GM21526 (cell line): ENCODE measurements around the gene FNDC3B.
"Not testable (repeated sequence)": the region's sequence is repeated elsewhere in the genome, so short reads cannot be mapped to it uniquely, and the experiment has no call there.

ENCODE experiments used
- ATAC-seq: cut with Tn5 transposase; IDR thresholded peaks from one replicate; pipeline ENCODE4 v1.9.1; 2021; ENCODE audit warnings: moderate library complexity; ENCODE audit not compliant: unreplicated experiment, low FRiP score

The FNDC3B gene

DNA sequence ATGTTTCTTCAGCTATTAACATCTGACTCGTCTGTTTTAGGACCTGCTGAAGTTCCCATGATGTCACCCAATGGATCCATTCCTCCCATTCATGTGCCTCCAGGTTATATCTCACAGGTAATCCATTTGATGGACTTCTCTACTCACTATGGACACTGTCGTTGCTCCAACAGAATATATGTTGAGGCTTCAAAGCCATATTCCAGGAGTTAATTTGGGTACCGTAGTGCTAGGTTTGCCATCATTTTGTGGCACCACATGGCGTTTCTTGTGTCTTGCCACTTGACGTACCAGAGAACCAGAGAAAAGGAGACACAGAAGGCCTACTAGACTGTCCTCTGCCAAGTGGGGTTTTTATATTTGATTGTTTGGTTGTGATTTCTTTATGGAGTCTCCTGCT, 187.5 kb downstream of the FNDC3B start:
- ATAC-seq, result no peak

DNA sequence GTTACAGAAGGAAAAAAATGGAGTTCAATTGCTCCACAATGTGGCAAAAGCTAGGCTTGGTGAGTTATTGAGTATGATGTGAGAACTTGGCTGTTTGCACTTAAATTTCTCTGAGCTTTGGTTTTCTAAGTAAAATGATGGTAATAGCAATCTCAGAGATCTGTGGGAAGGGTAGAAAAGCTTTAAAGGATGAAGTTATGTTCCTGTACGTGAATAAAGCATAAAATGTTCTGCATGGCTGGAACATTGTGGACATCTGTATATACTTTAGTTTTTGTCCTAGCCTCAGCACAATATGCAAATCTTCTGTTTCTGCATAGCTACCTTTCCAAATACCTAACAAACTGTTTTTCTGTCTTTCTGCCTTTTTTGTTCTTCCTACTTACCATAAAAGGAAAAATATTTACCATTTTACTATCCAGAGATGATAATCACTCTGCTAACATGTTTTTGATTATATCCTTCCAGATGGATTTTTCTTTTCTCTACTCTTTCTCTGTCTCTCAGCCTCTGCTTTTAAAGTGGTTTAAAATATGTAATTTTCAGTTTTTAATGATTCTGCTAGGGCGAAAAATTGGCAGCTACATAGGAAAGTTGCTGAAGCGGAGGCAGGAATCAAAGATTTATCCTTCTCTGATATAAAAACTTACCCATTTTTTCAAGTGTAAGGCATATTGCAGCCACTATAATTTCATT, 188.1 kb downstream of the FNDC3B start:
- ATAC-seq, result no peak

DNA sequence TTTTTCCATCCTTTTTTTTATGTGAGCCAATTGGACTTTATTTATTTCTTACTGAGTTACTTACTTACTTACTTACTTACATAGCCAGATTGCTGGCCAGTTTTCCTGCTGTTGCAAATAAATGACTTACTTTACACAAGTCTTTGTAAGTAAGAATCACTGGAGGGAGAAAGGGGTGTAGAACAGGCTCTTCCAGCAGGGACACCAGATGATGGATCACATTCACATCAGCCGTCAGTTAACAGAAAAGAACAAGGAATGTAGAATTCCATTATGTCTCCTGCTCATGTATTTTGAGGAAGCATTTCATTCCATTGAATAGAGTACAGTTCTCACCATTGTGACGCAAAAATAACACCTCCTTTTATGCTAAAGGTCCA, 188.6 kb downstream of the FNDC3B start:
- no peak for ATAC-seq

DNA sequence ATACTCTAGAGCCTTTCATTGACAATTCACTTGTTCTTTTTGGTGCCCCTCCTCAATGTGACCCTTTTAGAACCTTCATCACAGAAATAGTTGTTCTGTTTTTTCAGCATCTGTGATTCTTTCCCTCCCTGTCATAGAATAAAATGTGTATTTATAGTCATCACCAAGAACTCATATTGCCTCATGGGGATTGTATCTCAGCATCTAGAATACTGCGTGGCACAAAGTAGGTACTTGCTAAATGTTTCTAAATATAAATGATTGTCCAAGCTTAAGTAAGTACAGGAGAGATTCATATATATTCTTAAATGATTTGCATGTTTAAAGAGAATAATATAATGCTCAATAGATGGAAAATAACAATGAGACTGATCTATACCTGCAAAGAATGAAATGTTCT, 190.1 kb downstream of the FNDC3B start:
- no peak for ATAC-seq

DNA sequence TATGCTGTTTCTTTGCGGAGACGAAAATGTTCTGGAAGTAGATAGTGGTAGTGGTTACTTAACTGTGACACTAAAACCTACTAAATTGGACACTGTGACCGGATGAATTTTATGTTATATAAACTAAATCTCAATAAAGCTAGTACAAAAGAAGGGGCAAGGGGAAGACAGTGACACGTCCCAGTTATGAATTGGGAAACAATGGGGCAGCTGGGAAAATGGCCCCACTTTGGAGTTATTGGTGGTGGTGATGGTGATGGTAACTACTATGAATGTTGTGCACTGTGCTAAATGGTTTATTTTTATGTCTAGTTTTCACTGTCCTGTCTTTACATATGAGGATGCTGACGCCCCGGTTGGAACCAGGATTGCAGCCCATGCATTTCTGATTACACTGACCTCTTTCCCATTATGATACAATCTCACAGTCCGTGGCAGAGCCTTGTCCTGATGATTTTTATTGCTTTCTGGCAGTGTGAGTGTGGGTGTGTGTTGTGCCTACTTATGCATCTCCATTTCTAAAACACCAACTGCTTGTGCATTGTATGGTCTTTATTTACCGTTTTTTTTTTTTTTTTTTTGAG, 192.0 kb downstream of the FNDC3B start:
- ATAC-seq, result no peak

DNA sequence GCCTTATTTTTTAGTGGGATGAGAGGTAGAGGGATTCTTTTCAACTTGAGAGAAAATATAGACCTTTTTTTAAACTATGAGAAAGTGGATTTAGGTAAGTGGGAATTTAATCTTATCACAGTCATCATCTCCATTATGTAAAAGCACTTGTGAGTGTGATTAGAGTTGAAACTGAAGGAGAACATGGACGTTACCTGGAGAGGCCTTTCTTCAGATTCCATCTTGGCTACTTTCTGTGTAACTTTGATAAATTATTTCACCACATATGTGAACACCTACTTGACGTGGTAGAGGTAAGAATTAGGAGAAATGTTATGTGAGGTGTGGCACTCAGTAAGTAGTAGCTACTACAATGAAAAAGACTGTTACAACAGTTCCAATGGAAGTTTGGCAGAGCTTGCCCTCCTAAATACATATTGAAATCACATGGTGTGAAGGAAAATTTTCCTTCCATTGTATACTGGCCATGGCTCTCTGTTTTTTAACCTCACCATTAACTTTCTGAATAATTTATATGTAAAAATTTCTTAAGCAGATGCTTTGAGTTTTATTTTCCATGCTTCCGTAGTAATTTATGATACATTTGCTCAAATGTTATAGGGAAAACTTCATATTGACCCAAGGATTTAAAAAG, 193.3 kb downstream of the FNDC3B start:
- no peak for ATAC-seq

DNA sequence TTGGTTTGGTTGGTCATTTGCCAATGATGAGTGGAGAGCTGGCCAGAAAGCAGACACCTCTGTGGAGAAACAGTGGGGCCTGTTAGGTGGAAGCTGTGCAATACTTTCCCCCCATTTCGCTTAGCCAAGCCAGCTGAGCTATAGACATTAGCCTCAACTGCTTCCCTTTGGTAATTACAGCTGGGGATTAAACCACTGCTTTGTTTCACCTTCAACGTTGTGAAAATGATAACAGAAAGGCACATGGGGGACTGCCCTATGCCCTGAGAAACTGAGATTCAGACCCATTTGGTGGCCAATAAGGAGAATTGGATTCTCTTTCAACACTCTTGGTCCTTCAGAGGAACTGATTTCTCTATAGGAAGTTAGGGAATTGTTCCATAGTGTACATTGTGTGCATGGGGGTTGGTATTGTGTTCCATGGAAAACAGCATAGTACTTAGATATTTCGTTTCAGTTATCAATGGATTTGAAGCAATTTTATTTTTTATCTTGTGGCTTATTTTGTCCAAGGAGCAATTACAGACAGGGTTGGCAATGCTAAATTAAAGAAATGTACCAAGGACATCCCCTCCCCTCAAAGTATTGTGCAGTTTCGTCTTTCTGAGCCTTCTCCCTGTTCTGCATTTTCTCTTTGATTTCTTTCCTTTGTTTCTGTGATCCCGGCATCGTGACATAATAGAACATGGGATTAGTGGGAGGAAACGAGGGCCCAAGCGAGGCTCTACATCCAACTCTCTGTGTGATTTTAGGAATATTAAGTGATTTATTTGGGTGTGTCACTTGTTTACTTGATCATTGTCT, 194.3 kb downstream of the FNDC3B start:
- ATAC-seq, result no peak

DNA sequence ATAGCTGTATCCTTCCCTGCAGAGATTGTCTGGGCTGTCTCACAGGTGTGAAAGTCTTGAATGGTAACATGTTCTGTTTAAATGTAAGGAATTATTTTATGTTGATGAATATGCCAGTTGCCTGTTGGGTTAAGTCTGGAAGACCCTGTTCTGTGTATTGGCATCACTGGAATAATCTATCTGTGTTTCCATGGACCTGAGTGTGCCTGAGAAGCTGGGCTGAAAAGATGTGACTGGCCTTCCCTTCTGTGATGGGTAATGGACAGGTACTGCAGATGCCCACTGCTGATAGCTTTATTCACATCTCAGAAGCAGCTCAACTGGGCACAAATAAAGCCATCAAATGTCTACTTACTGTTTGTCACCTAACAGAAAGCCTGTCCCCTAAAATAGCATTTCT, 196.3 kb downstream of the FNDC3B start:
- ATAC-seq, result no peak

DNA sequence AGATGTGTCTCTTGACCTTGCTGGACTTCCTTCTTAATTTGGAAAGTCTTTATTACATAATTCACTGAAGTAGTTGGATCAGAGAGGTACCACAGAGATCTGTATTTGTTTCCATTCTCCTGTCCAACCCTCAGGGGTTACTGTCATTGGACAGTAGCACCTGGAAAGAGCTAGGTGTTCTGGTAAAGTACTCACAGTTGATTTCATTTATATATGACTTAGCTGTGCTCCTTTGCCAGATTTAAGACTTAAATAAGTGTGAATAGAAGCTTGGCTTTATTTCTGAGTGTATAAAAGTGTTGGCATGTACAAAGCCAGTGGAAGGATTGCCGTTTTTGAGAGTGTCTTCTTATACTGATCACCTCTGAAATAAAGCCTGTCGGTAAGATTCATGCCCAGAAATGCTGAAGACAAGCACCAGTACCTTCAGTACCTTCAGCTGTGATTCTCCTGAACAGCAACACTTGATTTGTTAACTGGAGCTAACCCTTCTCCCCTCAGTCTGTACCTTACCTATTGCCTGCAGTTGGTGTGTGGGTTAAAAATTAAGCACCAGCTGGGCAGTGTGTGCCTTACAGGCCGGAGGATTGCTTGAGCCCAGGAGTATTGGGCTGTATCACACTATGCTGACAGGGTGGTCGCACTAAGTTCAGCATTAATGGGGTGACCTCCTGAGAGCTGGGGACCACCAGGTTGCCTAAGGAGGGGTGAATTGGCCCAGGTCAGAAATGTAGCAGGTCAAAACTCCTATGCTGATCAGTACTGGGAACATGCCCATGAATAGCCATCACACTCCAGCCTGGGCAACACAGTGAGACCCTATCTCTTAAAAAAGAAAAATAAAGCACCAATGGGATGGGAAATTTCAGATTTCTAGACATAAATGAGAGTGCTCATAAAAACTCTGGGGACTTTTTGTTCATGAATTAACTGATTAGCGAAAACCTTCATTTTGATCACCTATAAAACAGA, 197.7 kb downstream of the FNDC3B start:
- no peak for ATAC-seq

DNA sequence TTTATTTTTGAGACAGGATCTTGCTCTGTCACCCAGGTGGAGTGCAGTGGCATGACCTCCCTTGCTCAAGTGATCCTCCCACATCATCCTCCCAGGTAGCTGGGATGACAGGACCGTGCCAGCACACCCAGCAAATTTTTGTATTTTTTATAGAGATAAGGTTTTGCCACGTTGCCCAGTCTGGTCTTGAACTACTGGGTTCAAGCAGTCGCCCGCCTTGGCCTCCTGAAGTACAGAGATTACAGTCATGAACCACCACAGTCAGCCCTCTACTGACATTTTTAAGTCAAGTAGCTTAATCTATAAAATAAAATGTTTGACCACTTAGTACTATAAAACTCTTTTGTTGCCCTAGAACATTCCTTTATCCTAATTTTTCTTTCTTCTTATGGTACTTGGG, 198.8 kb downstream of the FNDC3B start:
- no peak for ATAC-seq

DNA sequence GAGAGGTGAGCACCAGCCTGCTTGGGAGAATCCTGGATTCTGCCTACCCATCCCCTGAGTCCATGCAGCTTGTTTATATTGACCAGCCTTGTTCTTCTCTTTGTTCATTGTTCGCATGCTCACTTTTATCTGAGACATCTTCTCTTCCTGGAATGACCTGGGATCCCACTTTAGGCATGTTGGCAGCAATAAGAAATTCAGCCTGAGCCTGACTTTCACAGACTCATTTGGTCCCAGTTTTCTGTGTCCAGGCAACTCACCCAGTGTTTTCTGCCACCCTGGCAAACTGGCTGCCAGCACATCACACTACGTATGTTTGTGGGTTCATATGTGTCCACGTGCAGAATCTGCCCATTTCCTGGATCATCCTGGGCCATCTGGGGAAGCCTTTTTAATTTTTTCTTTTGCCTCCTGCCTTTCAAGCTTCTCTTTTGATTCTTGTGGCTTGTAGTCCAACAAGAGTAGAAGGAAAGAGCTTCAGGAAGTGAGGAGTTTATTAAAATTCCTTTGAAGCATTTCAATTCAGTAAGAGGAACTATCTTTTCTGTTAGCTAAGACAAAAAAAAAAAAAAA, 199.9 kb downstream of the FNDC3B start:
- no peak for ATAC-seq

DNA sequence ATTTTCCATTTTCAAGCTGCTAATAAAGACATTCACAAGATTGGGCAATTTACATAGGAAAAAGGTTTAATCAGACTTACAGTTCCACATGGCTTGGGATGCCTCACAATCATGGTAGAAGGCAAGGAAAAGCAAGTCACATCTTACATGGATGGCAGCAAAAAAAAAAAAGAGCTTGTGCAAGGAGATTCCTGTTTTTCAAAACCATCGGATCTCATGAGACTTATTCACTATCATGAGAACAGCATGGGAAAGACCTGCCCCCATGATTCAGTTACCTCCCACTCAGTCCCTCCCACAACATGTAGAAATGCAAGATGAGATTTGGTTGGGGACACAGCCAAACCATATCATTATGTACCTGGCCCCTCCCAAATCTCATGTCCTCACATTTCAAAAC, 202.0 kb downstream of the FNDC3B start:
- no peak for ATAC-seq

DNA sequence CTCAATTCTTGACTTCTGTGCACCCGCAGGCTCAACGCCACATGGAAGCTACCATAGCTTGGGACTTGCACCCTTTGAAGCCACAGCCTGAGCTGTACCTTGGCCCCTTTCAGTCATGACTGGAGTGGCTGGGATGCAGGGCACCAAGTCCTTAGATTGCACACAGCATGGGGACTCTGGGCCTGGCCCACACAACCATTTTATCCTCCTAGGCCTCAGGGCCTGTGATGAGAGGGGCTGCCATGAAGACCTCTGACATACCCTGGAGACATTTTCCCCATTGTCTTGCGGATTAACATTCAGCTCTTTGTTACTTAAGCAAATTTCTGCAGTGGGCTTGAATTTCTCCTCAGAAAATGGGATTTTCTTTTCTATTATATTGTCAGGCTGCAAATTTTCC, 203.1 kb downstream of the FNDC3B start:
- ATAC-seq, result not testable (repeated sequence)

DNA sequence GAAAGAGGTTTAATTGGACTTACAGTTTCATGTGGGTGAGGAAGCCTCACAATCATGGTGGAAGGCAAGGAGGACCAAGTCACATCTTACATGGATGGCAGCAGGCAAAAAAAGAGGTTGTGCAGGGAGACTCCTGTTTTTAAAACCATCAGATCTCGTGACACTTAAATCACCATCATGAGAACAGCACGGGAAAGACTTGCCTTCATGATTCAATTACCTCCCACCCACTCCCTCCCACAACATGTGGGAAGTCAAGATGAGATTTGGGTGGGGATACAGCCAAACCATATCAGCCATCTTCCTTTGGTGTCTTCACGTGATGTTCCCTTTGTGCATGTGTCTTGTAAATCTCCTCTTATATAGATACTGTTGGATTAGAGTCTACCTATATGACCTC, 204.0 kb downstream of the FNDC3B start:
- not testable (repeated sequence) for ATAC-seq

DNA sequence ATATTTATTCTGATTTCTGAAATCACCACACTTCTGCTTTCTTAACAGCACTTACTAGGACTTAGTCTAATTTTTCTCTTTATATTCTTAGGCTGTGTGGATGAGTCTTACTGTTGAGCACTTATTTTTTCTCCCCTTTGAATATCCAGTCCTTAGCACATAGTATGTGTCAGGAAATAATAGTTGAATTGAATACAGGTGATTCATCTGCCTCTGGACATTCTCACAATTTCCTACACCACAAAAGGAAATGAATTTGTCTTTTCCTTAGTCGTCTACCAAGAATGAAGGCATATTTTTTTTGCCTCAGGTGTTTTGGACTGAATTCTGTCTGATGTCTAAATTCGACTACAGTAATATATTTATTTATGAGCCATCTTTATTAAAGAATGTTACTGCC, 204.6 kb downstream of the FNDC3B start:
- ATAC-seq, result no peak

DNA sequence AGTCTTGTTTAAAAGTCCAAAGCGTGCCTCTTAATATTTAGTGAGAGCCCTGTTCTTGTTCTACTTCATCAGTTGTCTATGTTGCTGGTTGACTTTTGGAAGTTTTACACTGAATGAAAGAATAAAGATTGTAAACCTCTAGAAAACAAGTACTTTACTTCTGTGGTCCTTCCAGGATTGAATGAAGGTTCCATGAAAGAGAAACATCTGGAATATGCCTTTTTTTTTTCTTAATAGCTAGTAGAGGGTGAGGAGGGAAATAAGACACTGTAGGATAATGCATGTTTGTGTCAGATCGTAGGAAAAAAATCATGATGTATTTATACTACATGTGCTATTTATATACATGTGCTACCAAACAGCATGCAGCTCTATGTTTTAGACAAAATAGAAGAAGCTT, 205.9 kb downstream of the FNDC3B start:
- no peak for ATAC-seq

DNA sequence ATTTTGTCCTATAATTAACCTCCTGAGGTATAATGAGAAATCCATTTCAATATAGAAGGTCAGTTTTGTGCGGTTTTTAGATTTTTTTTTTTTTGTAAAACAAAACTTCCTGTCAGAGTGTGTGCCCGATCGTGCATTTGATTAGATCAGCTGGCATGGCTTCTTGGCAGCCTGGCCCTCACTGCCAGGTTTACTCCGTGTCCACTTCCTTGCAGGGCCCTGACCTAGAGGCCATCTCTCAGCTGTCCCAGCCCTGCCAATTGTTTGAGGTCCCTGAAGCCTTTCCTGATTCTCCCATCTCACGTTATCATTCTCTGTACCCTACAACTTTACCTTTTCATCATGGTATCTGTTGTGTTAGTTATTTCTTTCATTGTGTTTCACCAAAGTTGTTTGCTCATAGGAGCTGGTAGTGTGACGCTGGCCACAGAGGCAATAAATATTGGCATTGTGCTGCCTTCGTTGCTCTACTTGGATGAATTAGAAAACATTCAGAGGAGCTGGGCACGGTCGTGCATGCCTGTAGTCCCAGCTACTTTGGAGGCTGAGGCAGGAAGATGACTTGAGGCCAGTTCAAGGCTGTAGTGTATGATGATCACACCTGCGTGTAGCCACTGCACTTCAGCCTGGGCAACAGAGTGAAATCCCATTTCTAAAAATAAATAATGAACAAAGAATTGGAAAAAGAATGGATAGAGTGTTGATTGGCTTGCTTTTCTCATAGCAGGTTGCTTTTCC, 206.9 kb downstream of the FNDC3B start:
- no peak for ATAC-seq

DNA sequence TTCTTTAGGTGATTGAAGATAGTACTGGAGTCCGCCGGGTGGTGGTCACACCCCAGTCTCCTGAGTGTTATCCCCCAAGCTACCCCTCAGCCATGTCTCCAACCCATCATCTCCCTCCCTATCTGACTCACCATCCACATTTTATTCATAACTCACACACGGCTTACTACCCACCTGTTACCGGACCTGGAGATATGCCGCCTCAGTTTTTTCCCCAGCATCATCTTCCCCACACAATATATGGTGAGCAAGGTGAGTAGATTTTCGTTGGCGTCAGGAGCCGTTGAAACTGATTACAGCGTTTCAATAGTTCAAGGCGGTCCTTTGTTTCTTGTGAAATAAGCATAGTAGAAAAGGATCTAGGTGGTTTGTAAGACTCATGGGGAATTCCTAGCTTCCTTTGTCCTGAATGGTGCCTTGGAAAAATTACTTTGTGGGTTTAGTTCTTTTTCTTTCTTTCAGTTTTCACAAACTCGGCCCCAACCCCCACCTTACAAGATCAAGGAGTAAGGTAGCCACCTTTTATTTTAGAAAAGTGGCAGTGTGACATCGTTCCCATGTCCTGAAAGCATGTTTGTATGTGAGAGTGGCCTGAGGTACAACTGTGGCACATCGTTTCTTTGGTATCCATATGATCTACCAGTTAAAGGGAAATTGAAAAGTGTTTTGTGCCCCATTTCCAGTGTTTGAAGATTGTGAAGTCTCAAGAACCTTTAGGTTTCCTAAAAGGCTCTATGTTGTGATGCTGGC, 208.3 kb downstream of the FNDC3B start:
- no peak for ATAC-seq

DNA sequence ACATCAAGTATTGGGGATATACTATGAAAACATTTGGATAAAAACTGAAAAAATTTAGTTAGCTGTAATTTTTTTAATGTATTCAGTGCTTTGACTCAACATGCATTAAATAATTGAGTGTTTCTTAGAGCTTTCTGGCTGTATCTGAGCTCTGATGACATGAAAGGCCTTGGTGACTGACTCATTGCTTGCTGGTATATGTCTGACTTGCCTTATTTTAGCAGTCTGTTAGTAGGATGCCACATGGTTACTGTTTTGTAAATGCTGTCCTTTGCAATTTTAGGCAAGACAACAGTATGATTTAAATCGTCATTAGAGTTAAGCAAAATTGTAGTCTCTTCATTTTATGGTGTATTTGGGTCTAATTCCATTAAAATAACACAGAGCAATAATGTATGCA, 209.7 kb downstream of the FNDC3B start:
- no peak for ATAC-seq
